Measurements from ENCODE around the gene HSP90B1. TPM values are rescaled to one million over a fixed set of nuclear protein-coding genes. Genes with fewer than 3 reads are reported as not detected.
A peak's percentile ranks its signal among the peaks of the same experiment; 100 is the strongest.

The HSP90B1 gene
- polyA plus RNA-seq, 1 experiment: 848 TPM

GRCh38 chr12:103884316-103884715 lies 45.9 kb upstream of the HSP90B1 start:
- ChIA-PET POLR2A (interaction anchor here (1.0 kb wide), 1 partner anchor 45 kb away, joined by 6 read pairs; the partner anchor contains the start of gene HSP90B1), CTCF (interaction anchor here (0.7 to 1.8 kb wide), 13 partner anchors 10 to 232 kb away, joined by 3 to 16 read pairs (median 4); partner anchors contain the start of genes HSP90B1 and TDG)
- Histone ChIP-seq H3K27me3 (ENCODE audit: control insufficient read depth, insufficient read depth, low read length) (no peaks in the 10 kb centered on the region), H3K27ac (ENCODE audit: low read depth, low read length) (no peak overlapping the region), H3K9me3 (ENCODE audit: control insufficient read depth, insufficient read depth, low read length) (no peaks in the 10 kb centered on the region), H3K4me3 (ENCODE audit: low read depth, low read length) (no peak overlapping the region)
- TF ChIP-seq, protein P1, sequence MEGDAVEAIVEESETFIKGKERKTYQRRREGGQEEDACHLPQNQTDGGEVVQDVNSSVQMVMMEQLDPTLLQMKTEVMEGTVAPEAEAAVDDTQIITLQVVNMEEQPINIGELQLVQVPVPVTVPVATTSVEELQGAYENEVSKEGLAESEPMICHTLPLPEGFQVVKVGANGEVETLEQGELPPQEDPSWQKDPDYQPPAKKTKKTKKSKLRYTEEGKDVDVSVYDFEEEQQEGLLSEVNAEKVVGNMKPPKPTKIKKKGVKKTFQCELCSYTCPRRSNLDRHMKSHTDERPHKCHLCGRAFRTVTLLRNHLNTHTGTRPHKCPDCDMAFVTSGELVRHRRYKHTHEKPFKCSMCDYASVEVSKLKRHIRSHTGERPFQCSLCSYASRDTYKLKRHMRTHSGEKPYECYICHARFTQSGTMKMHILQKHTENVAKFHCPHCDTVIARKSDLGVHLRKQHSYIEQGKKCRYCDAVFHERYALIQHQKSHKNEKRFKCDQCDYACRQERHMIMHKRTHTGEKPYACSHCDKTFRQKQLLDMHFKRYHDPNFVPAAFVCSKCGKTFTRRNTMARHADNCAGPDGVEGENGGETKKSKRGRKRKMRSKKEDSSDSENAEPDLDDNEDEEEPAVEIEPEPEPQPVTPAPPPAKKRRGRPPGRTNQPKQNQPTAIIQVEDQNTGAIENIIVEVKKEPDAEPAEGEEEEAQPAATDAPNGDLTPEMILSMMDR (IDR thresholded peaks at IDR 0.05; ENCODE audit: low read depth, low read length): peak; percentile 63
- peak; percentile 45 for DNase-seq (ENCODE audit: low read depth, low spot score)

- Histone ChIP-seq H3K27me3 (ENCODE audit: control insufficient read depth, insufficient read depth, low read length) (no peaks in the 10 kb centered on the region), H3K4me3 (ENCODE audit: low read depth, low read length) (no peak overlapping the region), H3K9me3 (ENCODE audit: control insufficient read depth, insufficient read depth, low read length) (no peaks in the 10 kb centered on the region), H3K27ac (ENCODE audit: low read depth, low read length) (no peak overlapping the region)
- POLR2A ChIA-PET: interaction anchor here (0.7 kb wide), 1 partner anchor 68 kb away, joined by 6 read pairs; no protein-coding TSS in a partner anchor
- CTCF ChIA-PET: interaction anchor here (1.3 to 1.6 kb wide), 2 partner anchors 223 kb away, joined by 4 to 7 read pairs; no protein-coding TSS in a partner anchor
- TF ChIP-seq, protein P1 (IDR thresholded peaks at IDR 0.05; ENCODE audit: low read depth, low read length): no peak
- DNase-seq (ENCODE audit: low read depth, low spot score): no peak
Measured at GRCh38 chr12:103886195-103886797, 43.9 kb upstream of the HSP90B1 start.

DNA sequence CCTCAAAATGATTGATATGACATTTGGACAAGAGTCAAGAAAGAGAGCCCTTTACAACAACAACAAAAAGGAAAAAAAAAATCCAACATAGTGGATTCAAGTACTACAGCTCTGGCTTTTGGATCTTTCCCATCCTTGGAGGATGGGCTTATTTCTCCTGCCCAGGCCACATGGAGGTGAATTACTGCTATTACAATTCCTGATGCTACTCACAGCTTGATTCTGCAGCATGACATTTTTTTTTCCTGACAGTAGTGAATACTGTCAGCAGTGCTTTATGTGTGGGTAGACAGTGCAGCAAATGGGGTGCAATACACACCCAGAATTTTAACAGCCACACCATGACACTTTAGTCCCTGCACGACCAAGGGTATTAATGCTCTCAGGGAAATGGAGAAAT lies 42.5 kb upstream of the HSP90B1 start:
- TF ChIP-seq, protein P1 (IDR thresholded peaks at IDR 0.05; ENCODE audit: low read depth, low read length): no peak
- Histone ChIP-seq H3K27ac (ENCODE audit: low read depth, low read length) (no peak overlapping the region), H3K27me3 (ENCODE audit: control insufficient read depth, insufficient read depth, low read length) (no peaks in the 10 kb centered on the region), H3K9me3 (ENCODE audit: control insufficient read depth, insufficient read depth, low read length) (no peaks in the 10 kb centered on the region), H3K4me3 (ENCODE audit: low read depth, low read length) (no peak overlapping the region)
- DNase-seq (ENCODE audit: low read depth, low spot score): no peak
- ChIA-PET POLR2A (no interaction called here), CTCF (interaction anchor here (0.5 to 1.6 kb wide), 4 partner anchors 28 to 221 kb away, joined by 3 to 7 read pairs (median 4); no protein-coding TSS in a partner anchor)

DNA sequence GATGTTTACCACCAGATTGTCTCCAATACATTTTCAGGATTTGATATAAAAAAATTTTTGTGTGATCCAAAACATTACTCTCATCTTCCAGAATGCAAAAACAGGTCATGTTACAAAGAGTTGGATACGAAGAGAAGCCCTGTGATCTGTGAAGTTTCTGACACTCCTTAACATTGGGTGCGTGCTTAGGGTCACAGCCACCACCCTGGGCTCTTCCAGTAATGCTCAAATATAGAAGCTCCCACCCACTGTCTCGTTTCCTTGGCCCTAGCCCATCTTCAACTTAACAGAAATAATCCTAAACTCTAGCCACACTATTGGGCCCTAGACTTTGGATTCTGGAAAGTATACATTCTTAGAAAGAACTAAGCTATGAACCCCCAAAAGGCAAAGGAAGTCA lies 32.9 kb upstream of the HSP90B1 start:
- ChIA-PET CTCF (no interaction called here), POLR2A (no interaction called here)
- Histone ChIP-seq H3K4me3 (ENCODE audit: low read depth, low read length) (no peak overlapping the region), H3K9me3 (ENCODE audit: control insufficient read depth, insufficient read depth, low read length) (no peaks in the 10 kb centered on the region), H3K27me3 (ENCODE audit: control insufficient read depth, insufficient read depth, low read length) (peaks cover 14% of the 10 kb centered on the region), H3K27ac (ENCODE audit: low read depth, low read length) (no peak overlapping the region)
- TF ChIP-seq, protein P1 (IDR thresholded peaks at IDR 0.05; ENCODE audit: low read depth, low read length): no peak
- no peak for DNase-seq (ENCODE audit: low read depth, low spot score)

GRCh38 chr12:103901518-103902173 lies 28.6 kb upstream of the HSP90B1 start:
- H3K4me3 ChIP-seq (ENCODE audit: low read depth, low read length): no peak overlapping the region
- peaks cover 8% of the 10 kb centered on the region for H3K27me3 ChIP-seq (ENCODE audit: control insufficient read depth, insufficient read depth, low read length)
- TF ChIP-seq, protein P1 (IDR thresholded peaks at IDR 0.05; ENCODE audit: low read depth, low read length): no peak
- DNase-seq (ENCODE audit: low read depth, low spot score): no peak
- no peaks in the 10 kb centered on the region for H3K9me3 ChIP-seq (ENCODE audit: control insufficient read depth, insufficient read depth, low read length)
- POLR2A ChIA-PET: no interaction called here
- CTCF ChIA-PET: interaction anchor here (1.6 kb wide), 1 partner anchor 23 kb away, joined by 4 read pairs; no protein-coding TSS in a partner anchor
- H3K27ac ChIP-seq (ENCODE audit: low read depth, low read length): no peak overlapping the region

Data from AG04450 (cell line).